HepG2 (cell line): Measurements from ENCODE around the gene SLC25A22. TPM values are rescaled to one million over a fixed set of nuclear protein-coding genes. Genes with fewer than 3 reads are reported as not detected.

Experiments used
- GATA4 ChIP-seq: sonication (generic); IDR thresholded peaks from 2 replicates; pipeline ENCODE4 v1.6.1; 2016; ENCODE audit warnings: antibody characterized with exemption, low read depth, borderline replicate concordance
- NR2C2 ChIP-seq: sonication (generic); formaldehyde crosslinking; IDR thresholded peaks from 2 replicates; pipeline ENCODE4 v1.4.0; 2020; ENCODE audit warnings: missing genetic modification reagents, mild to moderate bottlenecking, moderate library complexity, borderline replicate concordance
- RAD21 ChIP-seq: fragments of 450-650 bp; formaldehyde crosslinking; IDR thresholded peaks from 2 replicates; pipeline ENCODE4 v1.5.0; 2020; ENCODE audit warnings: mild to moderate bottlenecking
- TMF1 ChIP-seq: sonication (generic); formaldehyde crosslinking; IDR thresholded peaks from 2 replicates; pipeline ENCODE4 v1.8.1; 2022; ENCODE audit warnings: low read depth, missing genetic modification reagents
- ZBTB3 ChIP-seq: sonication (generic); formaldehyde crosslinking; IDR thresholded peaks from 2 replicates; pipeline ENCODE4 v1.4.0; 2020; ENCODE audit warnings: low read depth, mild to moderate bottlenecking, moderate library complexity, missing genetic modification reagents, borderline replicate concordance
- ZNF331 ChIP-seq: sonication (generic); formaldehyde crosslinking; IDR thresholded peaks from 2 replicates; pipeline ENCODE4 v1.4.0; 2020; ENCODE audit warnings: missing genetic modification reagents
- ZNF34 ChIP-seq: sonication (generic); formaldehyde crosslinking; IDR thresholded peaks from 2 replicates; pipeline ENCODE4 v1.4.0; 2020; ENCODE audit warnings: mild to moderate bottlenecking, missing genetic modification reagents, borderline replicate concordance
- ZNF563 ChIP-seq: sonication (generic); formaldehyde crosslinking; IDR thresholded peaks from 2 replicates; pipeline ENCODE4 v1.8.0; 2022; ENCODE audit warnings: mild to moderate bottlenecking, moderate library complexity, missing genetic modification reagents
- ZNF629 ChIP-seq: sonication (generic); formaldehyde crosslinking; conservative IDR thresholded peaks from 2 replicates; pipeline ENCODE4 v1.5.0; 2020; ENCODE audit warnings: missing genetic modification reagents
- ZNF678 ChIP-seq: sonication (generic); formaldehyde crosslinking; IDR thresholded peaks from 2 replicates; pipeline ENCODE4 v1.4.0; 2020; ENCODE audit warnings: mild to moderate bottlenecking, missing genetic modification reagents
- ZNF772 ChIP-seq: sonication (generic); formaldehyde crosslinking; IDR thresholded peaks from 2 replicates; pipeline ENCODE4 v1.5.0; 2020; ENCODE audit warnings: mild to moderate bottlenecking, missing genetic modification reagents
- polyA plus RNA-seq, 8 experiments: library from polyadenylated mRNA; depleted of rRNA in 3 of 8; stranded (reverse) in 7 of 8; unstranded in 1 of 8; fragments of >200 nt; fragmentation: Illumina TruSeq in 4 of 8; extraction: Trizol in 4 of 8; gene quantifications; 2 replicates each; pipeline versions ENCODE4 v1.2.1 to v1.2.3, GENCODE V29; 2011 to 2016; ENCODE audit warnings: low read depth in 4 of 8, missing spikeins in 1 of 8, mixed read lengths in 1 of 8; ENCODE audit not compliant: insufficient read depth in 1 of 8
- total RNA-seq, 5 experiments: library from RNA; depleted of rRNA; stranded (reverse); fragments of >200 nt; fragmentation: Illumina TruSeq; extraction: Trizol; gene quantifications; 2 replicates each; pipeline ENCODE4 v1.2.3, GENCODE V29; 2016; ENCODE audit warnings: low read depth in 1 of 5
- TF ChIP-seq, protein P1 (sequence below): sonication (generic); formaldehyde crosslinking; IDR thresholded peaks from 2 replicates; pipeline ENCODE4 v1.4.0; 2020; ENCODE audit warnings: mild to moderate bottlenecking, missing genetic modification reagents
- TF ChIP-seq, protein P2 (sequence below): sonication (generic); formaldehyde crosslinking; IDR thresholded peaks from 2 replicates; pipeline ENCODE4 v1.4.0; 2020; ENCODE audit warnings: missing genetic modification reagents
- TF ChIP-seq, protein P3 (sequence below): sonication (generic); formaldehyde crosslinking; IDR thresholded peaks from 2 replicates; pipeline ENCODE4 v1.5.0; 2020; ENCODE audit warnings: mild to moderate bottlenecking, missing genetic modification reagents, borderline replicate concordance
- TF ChIP-seq, protein P4 (sequence below): sonication (generic); formaldehyde crosslinking; IDR thresholded peaks from 2 replicates; pipeline ENCODE4 v1.5.0; 2020; ENCODE audit warnings: missing genetic modification reagents

Gene SLC25A22
- total and polyA plus RNA-seq, 2 of the 13 experiments (the other 11 are each of a cell fraction or from before 2014, with no cell fraction given), result 12.4 to 19.2 TPM

DNA sequence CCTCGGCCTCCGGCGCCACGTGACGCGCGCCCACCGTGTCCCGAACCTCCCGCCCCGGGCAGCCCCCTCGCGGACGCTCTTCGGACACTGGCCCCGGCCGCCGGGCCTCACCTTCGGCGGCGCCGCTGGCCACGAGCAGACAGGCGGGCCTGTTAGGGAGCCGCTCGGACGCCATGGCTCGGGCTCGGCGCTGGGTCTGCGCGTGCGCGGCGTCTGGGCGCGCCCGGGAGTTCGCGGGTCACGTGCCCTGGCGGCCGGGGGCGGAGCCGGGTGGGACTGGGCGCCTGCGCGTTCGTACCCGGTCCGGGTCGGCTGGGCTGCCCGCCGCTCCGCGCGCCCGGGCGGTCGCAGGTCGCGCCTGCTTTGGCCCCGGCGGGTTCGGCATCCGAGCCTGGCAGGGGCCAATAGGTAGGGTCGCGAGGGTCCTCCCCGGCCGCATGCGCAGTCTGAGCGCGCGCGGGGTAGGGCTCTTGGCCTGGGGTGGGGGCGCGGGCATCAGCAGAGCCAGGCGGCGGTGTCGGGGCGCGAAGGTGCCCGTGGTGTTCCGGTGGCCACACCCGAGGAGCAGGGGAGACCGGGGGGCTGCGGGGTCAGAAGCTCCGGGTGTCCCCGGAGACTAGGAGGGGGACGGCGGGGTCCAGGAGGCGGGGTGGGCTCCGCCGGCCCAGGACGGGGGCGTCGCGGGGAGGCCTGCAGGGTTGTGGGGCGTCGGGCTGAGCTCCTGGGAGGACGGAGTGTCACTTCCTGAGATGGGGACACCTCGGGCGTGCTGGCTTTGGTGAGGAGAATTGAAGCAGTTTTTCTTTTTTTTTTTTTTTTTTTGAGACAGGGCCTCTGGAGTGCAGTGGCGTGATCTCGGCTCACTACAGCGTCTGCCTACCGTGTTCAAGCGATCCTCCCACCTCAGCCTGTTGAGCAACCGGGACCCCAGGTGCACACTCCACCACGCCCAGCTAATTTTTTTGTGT is 20.5 kb downstream of the SLC25A22 start, which contains the start of gene GATD1 (continued):
- TF ChIP-seq, protein P1, sequence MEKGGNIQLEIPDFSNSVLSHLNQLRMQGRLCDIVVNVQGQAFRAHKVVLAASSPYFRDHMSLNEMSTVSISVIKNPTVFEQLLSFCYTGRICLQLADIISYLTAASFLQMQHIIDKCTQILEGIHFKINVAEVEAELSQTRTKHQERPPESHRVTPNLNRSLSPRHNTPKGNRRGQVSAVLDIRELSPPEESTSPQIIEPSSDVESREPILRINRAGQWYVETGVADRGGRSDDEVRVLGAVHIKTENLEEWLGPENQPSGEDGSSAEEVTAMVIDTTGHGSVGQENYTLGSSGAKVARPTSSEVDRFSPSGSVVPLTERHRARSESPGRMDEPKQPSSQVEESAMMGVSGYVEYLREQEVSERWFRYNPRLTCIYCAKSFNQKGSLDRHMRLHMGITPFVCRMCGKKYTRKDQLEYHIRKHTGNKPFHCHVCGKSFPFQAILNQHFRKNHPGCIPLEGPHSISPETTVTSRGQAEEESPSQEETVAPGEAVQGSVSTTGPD (CRISPR knock-in tag), result no peak
- TF ChIP-seq ZNF563 (CRISPR knock-in tag), result peak; percentile 20; the same call in 1 of the 2 replicates
- TF ChIP-seq RAD21 (CRISPR knock-in tag), result 0 out of 2 replicates have a peak, but pooled peaks have one; percentile 25
- TF ChIP-seq ZNF629 (CRISPR knock-in tag), result 0 out of 2 replicates have a peak, but pooled peaks have one; percentile 16
- TF ChIP-seq, protein P2, sequence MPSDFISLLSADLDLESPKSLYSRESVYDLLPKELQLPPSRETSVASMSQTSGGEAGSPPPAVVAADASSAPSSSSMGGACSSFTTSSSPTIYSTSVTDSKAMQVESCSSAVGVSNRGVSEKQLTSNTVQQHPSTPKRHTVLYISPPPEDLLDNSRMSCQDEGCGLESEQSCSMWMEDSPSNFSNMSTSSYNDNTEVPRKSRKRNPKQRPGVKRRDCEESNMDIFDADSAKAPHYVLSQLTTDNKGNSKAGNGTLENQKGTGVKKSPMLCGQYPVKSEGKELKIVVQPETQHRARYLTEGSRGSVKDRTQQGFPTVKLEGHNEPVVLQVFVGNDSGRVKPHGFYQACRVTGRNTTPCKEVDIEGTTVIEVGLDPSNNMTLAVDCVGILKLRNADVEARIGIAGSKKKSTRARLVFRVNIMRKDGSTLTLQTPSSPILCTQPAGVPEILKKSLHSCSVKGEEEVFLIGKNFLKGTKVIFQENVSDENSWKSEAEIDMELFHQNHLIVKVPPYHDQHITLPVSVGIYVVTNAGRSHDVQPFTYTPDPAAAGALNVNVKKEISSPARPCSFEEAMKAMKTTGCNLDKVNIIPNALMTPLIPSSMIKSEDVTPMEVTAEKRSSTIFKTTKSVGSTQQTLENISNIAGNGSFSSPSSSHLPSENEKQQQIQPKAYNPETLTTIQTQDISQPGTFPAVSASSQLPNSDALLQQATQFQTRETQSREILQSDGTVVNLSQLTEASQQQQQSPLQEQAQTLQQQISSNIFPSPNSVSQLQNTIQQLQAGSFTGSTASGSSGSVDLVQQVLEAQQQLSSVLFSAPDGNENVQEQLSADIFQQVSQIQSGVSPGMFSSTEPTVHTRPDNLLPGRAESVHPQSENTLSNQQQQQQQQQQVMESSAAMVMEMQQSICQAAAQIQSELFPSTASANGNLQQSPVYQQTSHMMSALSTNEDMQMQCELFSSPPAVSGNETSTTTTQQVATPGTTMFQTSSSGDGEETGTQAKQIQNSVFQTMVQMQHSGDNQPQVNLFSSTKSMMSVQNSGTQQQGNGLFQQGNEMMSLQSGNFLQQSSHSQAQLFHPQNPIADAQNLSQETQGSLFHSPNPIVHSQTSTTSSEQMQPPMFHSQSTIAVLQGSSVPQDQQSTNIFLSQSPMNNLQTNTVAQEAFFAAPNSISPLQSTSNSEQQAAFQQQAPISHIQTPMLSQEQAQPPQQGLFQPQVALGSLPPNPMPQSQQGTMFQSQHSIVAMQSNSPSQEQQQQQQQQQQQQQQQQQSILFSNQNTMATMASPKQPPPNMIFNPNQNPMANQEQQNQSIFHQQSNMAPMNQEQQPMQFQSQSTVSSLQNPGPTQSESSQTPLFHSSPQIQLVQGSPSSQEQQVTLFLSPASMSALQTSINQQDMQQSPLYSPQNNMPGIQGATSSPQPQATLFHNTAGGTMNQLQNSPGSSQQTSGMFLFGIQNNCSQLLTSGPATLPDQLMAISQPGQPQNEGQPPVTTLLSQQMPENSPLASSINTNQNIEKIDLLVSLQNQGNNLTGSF (CRISPR knock-in tag), result peak; percentile 75; the same call in 1 of the 2 replicates
- TF ChIP-seq ZNF772 (CRISPR knock-in tag), result peak; percentile 56; the same call in 1 of the 2 replicates
- TF ChIP-seq, protein P3, sequence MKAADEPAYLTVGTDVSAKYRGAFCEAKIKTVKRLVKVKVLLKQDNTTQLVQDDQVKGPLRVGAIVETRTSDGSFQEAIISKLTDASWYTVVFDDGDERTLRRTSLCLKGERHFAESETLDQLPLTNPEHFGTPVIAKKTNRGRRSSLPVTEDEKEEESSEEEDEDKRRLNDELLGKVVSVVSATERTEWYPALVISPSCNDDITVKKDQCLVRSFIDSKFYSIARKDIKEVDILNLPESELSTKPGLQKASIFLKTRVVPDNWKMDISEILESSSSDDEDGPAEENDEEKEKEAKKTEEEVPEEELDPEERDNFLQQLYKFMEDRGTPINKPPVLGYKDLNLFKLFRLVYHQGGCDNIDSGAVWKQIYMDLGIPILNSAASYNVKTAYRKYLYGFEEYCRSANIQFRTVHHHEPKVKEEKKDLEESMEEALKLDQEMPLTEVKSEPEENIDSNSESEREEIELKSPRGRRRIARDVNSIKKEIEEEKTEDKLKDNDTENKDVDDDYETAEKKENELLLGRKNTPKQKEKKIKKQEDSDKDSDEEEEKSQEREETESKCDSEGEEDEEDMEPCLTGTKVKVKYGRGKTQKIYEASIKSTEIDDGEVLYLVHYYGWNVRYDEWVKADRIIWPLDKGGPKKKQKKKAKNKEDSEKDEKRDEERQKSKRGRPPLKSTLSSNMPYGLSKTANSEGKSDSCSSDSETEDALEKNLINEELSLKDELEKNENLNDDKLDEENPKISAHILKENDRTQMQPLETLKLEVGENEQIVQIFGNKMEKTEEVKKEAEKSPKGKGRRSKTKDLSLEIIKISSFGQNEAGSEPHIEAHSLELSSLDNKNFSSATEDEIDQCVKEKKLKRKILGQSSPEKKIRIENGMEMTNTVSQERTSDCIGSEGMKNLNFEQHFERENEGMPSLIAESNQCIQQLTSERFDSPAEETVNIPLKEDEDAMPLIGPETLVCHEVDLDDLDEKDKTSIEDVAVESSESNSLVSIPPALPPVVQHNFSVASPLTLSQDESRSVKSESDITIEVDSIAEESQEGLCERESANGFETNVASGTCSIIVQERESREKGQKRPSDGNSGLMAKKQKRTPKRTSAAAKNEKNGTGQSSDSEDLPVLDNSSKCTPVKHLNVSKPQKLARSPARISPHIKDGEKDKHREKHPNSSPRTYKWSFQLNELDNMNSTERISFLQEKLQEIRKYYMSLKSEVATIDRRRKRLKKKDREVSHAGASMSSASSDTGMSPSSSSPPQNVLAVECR (CRISPR knock-in tag), result peak; percentile 65; the same call in 1 of the 2 replicates
- TF ChIP-seq NR2C2, result peak; percentile 68
- TF ChIP-seq TMF1, result 0 out of 2 replicates have a peak, but pooled peaks have one; percentile 58
- TF ChIP-seq ZBTB3 (CRISPR knock-in tag), result no peak
- peak; percentile 39; the same call in 1 of the 2 replicates for TF ChIP-seq GATA4
- TF ChIP-seq ZNF331, result no peak
- TF ChIP-seq ZNF678, result 0 out of 2 replicates have a peak, but pooled peaks have one; percentile 27
- TF ChIP-seq, protein P4, sequence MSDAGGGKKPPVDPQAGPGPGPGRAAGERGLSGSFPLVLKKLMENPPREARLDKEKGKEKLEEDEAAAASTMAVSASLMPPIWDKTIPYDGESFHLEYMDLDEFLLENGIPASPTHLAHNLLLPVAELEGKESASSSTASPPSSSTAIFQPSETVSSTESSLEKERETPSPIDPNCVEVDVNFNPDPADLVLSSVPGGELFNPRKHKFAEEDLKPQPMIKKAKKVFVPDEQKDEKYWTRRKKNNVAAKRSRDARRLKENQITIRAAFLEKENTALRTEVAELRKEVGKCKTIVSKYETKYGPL, result 0 out of 2 replicates have a peak, but pooled peaks have one; percentile 40
- no peak for TF ChIP-seq ZNF34 (CRISPR knock-in tag)
